Chondrocyte (in vitro differentiated cells): Measurements from ENCODE around the gene MAT2B. TPM values are rescaled to one million over a fixed set of nuclear protein-coding genes. Genes with fewer than 3 reads are reported as not detected.

ENCODE experiments used
- DNase-seq: peaks from one replicate; pipeline ENCODE4 v3.0.0; 2021; ENCODE audit warnings: mixed read lengths, low spot score
- H3K27ac Mint-ChIP-seq: one replicate; pipeline ENCODE4 v1.8.0; 2021; ENCODE audit warnings: mild to moderate bottlenecking, moderate library complexity, mixed read lengths; ENCODE audit not compliant: unreplicated experiment
- H3K27me3 Mint-ChIP-seq: 2 replicates; pipeline ENCODE4 v1.8.0; 2021; ENCODE audit warnings: low read depth, mixed read lengths
- H3K36me3 Mint-ChIP-seq: 2 replicates; pipeline ENCODE4 v1.8.0; 2021; ENCODE audit warnings: low read depth, mixed read lengths
- H3K4me1 Mint-ChIP-seq: 2 replicates; pipeline ENCODE4 v1.8.0; 2021; ENCODE audit warnings: low read depth, mild to moderate bottlenecking, mixed read lengths
- H3K4me3 Mint-ChIP-seq: one replicate; pipeline ENCODE4 v1.8.0; 2021; ENCODE audit warnings: mild to moderate bottlenecking, moderate library complexity, mixed read lengths; ENCODE audit not compliant: unreplicated experiment
- H3K9me3 Mint-ChIP-seq: 2 replicates; pipeline ENCODE4 v1.8.0; 2021; ENCODE audit warnings: low read depth, mixed read lengths
- CTCF ChIP-seq: fragments of 200-600 bp; sonication (generic); IDR thresholded peaks from 2 replicates; pipeline ENCODE4 v1.5.0; 2021; ENCODE audit warnings: antibody characterized with exemption, mild to moderate bottlenecking, moderate library complexity
- total RNA-seq: library from RNA; stranded (reverse); gene quantifications from 3 replicates; pipeline ENCODE4 v1.2.1, GENCODE V29; 2021

MAT2B gene
- total RNA-seq, 1 donor from 2014 or later = 27.9 TPM

- Mint-ChIP-seq H3K4me3 (no peak overlapping the region), H3K9me3 (no peaks in the 10 kb centered on the region), H3K36me3 (peaks cover under 1% of the 10 kb centered on the region), H3K27ac (no peak overlapping the region), H3K27me3 (no peaks in the 10 kb centered on the region), H3K4me1 (no peaks in the 10 kb centered on the region)
- no peak for DNase-seq
- no peak for TF ChIP-seq CTCF
Observed at GRCh38 chr5:163489745-163490075, 15.7 kb upstream of the MAT2B start.

GRCh38 chr5:163496286-163496685 is 9.1 kb upstream of the MAT2B start:
- H3K36me3 Mint-ChIP-seq = no peaks in the 10 kb centered on the region
- no peaks in the 10 kb centered on the region for H3K9me3 Mint-ChIP-seq
- H3K4me3 Mint-ChIP-seq = no peak overlapping the region
- H3K27ac Mint-ChIP-seq = no peak overlapping the region
- no peaks in the 10 kb centered on the region for H3K27me3 Mint-ChIP-seq
- TF ChIP-seq CTCF = no peak
- no peak for DNase-seq
- no peaks in the 10 kb centered on the region for H3K4me1 Mint-ChIP-seq

GRCh38 chr5:163497315-163497714 is 8.1 kb upstream of the MAT2B start:
- Mint-ChIP-seq H3K4me3 (no peak overlapping the region), H3K36me3 (no peaks in the 10 kb centered on the region), H3K4me1 (peaks cover under 1% of the 10 kb centered on the region), H3K9me3 (no peaks in the 10 kb centered on the region), H3K27me3 (no peaks in the 10 kb centered on the region), H3K27ac (no peak overlapping the region)
- no peak for TF ChIP-seq CTCF
- DNase-seq = no peak

GRCh38 chr5:163498886-163499285 is 6.5 kb upstream of the MAT2B start:
- no peak for TF ChIP-seq CTCF
- H3K36me3 Mint-ChIP-seq = no peaks in the 10 kb centered on the region
- H3K27me3 Mint-ChIP-seq = no peaks in the 10 kb centered on the region
- no peak overlapping the region for H3K27ac Mint-ChIP-seq
- DNase-seq = no peak
- H3K4me3 Mint-ChIP-seq = no peak overlapping the region
- peaks cover 14% of the 10 kb centered on the region for H3K4me1 Mint-ChIP-seq
- no peaks in the 10 kb centered on the region for H3K9me3 Mint-ChIP-seq

- Mint-ChIP-seq H3K36me3 (no peaks in the 10 kb centered on the region), H3K27me3 (no peaks in the 10 kb centered on the region), H3K4me1 (peaks cover 36% of the 10 kb centered on the region), H3K27ac (peak overlapping the region; percentile 98), H3K9me3 (no peaks in the 10 kb centered on the region), H3K4me3 (peak overlapping the region; percentile 85)
- DNase-seq = no peak
- no peak for TF ChIP-seq CTCF
Observed at GRCh38 chr5:163502521-163502920, 2.9 kb upstream of the MAT2B start.
